IPS-20b (cell line): ENCODE data around the gene ST3GAL4.
"Not testable (repeated sequence)": the region's sequence is repeated elsewhere in the genome, so short reads cannot be mapped to it uniquely, and the experiment has no call there.

Experiments used
- H3K27ac ChIP-seq: one replicate; pipeline ENCODE4 v1.5.1; 2013; ENCODE audit warnings: low read length
- H3K27me3 ChIP-seq: 2 replicates; pipeline ENCODE4 v1.6.1; 2013; ENCODE audit warnings: mild to moderate bottlenecking, low read length, inconsistent platforms; ENCODE audit not compliant: insufficient read depth
- H3K36me3 ChIP-seq: 2 replicates; pipeline ENCODE4 v1.6.1; 2013; ENCODE audit warnings: low read depth, mild to moderate bottlenecking, inconsistent platforms, low read length, moderate library complexity; ENCODE audit not compliant: insufficient read depth
- H3K4me1 ChIP-seq: 2 replicates; pipeline ENCODE4 v1.6.1; 2013; ENCODE audit warnings: mild to moderate bottlenecking, control low read depth, inconsistent platforms, low read length, moderate library complexity; ENCODE audit not compliant: insufficient read depth
- H3K4me3 ChIP-seq: 2 replicates; pipeline ENCODE4 v1.5.1; 2013; ENCODE audit warnings: mild to moderate bottlenecking, low read length, inconsistent platforms
- H3K9ac ChIP-seq: 2 replicates; pipeline ENCODE4 v1.6.1; 2013; ENCODE audit warnings: low read depth, mild to moderate bottlenecking, inconsistent platforms, low read length, moderate library complexity
- H3K9me3 ChIP-seq: 2 replicates; pipeline ENCODE4 v1.6.1; 2013; ENCODE audit warnings: mild to moderate bottlenecking, low read depth, low read length, inconsistent platforms; ENCODE audit not compliant: insufficient read depth

ST3GAL4 gene

DNA sequence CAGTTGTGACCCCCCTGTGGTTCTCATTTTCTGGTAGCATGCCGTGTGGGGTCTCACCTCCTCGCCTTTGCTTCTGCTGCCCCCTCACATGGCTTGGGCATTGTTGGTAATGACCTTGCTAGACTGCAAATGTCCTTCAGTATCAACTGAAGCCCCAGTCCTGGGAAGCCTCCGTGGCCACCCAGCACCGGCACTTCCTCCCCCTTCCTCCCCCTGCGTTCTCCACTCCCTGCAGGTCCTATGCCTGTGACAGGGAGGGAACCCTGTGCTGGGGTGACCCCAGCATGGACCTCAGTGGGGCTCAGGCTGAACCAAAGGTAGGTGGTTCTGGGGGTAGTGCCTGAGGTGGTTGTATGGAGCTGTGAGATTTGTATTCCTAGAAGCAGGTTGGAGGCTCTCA is 5.9 kb downstream of the ST3GAL4 start:
- no peaks in the 10 kb centered on the region for H3K4me1 ChIP-seq
- no peaks in the 10 kb centered on the region for H3K36me3 ChIP-seq
- no peak overlapping the region for H3K9ac ChIP-seq
- H3K27me3 ChIP-seq = no peaks in the 10 kb centered on the region
- no peak overlapping the region for H3K4me3 ChIP-seq
- H3K27ac ChIP-seq = no peak overlapping the region
- H3K9me3 ChIP-seq = no peaks in the 10 kb centered on the region

DNA sequence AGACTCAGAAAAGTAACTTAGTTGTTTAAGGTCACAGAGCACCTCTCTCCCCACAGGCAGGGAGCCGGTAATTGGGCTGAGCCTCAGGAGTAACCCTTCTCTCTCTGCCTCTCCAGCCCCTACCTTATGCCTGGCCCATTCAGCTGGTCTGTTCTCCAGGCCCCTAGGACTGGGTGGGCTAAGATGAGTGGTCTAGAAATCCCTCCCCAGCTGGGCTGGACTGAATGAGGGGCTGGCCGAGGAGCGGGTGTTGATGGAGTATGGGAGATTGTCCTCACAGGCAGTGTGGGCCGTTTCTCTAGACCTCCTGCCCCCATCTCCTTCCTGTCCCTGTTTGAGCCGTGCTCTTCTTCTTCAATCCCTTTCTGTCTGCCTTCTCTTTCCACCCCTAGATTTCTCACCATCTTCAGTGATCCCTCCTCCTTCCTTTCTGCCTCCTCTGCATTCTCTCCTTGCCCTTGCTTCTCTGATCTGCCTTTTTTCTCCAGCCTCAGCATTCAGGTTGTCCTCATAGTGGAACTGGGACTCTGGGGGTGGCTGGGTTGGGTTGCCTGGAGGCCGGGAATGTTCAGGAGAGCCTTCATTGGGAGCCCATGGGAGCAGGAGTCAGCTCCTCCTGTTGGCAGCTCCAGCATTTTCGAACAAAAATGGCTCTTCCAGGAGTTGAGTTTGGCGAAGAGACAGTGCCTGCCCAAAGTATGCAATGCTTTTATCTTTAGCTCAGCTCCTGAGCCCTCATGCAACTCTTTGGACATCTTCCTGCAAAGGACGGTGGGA is 7.6 kb downstream of the ST3GAL4 start:
- no peak overlapping the region for H3K4me3 ChIP-seq
- no peaks in the 10 kb centered on the region for H3K9me3 ChIP-seq
- no peaks in the 10 kb centered on the region for H3K4me1 ChIP-seq
- H3K27ac ChIP-seq = no peak overlapping the region
- H3K36me3 ChIP-seq = no peaks in the 10 kb centered on the region
- H3K27me3 ChIP-seq = no peaks in the 10 kb centered on the region
- H3K9ac ChIP-seq = no peak overlapping the region

DNA sequence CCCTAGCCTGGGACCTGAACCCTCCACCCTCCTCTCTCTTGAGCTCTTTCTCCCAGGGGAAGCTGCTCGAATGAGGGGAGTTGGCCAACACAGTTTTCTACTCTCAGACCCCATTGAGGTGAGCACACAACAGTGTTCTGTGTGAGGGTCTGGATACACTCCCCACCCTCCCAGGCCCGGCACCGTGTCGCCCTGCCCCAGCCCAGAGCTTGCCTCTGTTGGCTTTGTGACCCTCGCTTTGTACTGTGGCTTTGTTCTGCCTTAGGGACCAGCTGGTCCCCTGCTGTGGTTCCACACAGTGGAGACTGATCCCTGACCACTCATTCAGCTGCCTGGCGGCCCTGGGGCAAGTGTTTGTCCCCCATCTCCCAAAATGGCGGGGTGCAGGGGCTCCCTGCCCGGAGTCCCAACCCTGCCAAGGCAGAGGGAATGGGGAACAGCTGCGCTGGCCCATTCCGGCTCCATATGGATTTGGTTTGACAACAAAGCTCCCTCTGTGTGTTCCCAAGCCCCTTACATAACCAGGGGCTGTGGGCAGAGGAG is 8.3 kb downstream of the ST3GAL4 start:
- peaks cover under 1% of the 10 kb centered on the region; the same call in 1 of the 2 replicates for H3K4me1 ChIP-seq
- no peaks in the 10 kb centered on the region for H3K9me3 ChIP-seq
- no peak overlapping the region for H3K4me3 ChIP-seq
- no peak overlapping the region for H3K27ac ChIP-seq
- H3K27me3 ChIP-seq = no peaks in the 10 kb centered on the region
- H3K9ac ChIP-seq = no peak overlapping the region
- H3K36me3 ChIP-seq = no peaks in the 10 kb centered on the region

DNA sequence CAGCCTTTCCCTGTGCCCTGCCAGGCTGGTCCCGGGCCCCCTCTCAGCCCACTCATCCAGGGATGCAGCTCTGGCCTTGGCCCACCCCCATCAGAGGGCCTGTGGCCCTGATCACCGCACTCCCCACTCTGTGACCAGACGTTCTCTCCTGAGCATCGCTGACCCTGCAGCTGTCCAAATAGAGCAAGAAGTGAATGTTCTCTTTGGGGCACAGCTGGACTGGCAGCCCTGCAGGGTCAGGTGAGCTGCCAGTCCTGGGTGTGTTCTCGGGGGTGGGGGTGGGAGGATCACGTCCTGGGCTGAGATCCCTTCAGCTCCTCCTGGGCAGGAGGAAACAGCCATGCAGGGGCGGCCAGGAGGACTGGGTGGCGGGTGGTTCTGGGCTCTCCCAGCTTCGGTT is 9.2 kb downstream of the ST3GAL4 start:
- not testable (repeated sequence) for H3K4me1 ChIP-seq, H3K27me3 ChIP-seq, H3K9me3 ChIP-seq, H3K36me3 ChIP-seq, H3K9ac ChIP-seq, H3K27ac ChIP-seq, H3K4me3 ChIP-seq

DNA sequence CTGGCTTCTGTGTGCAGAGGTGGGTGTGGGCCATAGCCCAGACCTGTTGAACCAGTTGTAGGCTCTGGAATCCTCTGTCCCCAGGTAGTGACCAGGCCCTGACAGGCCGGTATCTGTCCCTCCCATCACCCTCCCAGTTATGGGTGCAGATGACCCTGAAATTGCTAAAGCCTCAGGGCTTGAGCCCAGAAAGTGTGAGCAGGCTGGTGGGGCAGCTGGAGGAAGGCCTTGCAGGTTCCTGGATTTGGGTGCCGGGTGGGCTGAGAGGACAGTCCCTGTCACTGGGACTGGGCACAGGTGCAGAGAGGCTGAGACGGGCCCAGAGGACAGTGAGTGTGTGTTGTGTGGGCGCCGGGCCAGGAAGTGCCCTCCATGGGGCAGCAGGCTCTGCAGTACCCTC is 10.0 kb downstream of the ST3GAL4 start:
- not testable (repeated sequence) for H3K9ac ChIP-seq, H3K4me1 ChIP-seq

DNA sequence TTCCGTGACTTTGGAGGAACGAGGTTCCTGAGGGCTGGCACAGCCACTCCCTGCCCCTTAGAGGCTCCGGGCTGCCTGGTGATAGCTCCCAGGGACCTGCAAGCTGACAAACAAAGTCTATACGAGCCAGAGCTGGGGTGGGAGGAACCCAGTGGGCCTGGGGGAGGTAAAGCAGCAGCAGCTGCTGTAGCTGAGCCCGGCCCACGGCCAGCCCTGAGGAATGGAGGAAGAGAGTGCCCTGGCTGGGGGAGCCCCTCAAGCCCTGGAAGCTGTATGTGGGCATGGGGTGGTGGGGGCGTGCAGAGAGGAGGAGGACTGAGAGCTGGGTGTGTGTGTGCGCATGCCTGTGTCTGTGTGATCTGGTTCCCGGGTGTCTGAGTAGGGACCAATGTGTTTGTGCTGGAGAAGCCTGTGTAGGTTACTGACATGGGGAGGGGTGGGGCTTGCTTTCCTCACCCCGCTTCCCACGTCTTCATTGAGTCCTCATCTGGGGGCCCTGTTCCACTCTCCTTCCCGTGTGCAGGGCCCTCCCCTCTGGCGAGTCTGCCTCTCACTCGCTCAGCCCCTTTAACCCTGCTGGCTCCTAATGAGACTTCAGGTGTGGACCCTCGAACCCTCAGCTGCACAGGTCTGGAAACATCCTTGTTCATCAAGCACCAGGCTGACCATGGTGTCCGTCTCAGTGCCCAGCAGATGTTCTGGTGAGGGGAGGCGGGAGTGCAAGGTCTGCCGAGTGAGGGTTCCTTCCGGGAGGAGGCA is 10.8 kb downstream of the ST3GAL4 start:
- no peak overlapping the region for H3K9ac ChIP-seq
- no peak overlapping the region for H3K4me3 ChIP-seq
- H3K27ac ChIP-seq = no peak overlapping the region

More for the DNA sequence above, 10.0 kb downstream of the ST3GAL4 start:
- H3K27ac ChIP-seq, H3K9me3 ChIP-seq, H3K27me3 ChIP-seq, H3K36me3 ChIP-seq, H3K4me3 ChIP-seq: not testable (repeated sequence)

DNA sequence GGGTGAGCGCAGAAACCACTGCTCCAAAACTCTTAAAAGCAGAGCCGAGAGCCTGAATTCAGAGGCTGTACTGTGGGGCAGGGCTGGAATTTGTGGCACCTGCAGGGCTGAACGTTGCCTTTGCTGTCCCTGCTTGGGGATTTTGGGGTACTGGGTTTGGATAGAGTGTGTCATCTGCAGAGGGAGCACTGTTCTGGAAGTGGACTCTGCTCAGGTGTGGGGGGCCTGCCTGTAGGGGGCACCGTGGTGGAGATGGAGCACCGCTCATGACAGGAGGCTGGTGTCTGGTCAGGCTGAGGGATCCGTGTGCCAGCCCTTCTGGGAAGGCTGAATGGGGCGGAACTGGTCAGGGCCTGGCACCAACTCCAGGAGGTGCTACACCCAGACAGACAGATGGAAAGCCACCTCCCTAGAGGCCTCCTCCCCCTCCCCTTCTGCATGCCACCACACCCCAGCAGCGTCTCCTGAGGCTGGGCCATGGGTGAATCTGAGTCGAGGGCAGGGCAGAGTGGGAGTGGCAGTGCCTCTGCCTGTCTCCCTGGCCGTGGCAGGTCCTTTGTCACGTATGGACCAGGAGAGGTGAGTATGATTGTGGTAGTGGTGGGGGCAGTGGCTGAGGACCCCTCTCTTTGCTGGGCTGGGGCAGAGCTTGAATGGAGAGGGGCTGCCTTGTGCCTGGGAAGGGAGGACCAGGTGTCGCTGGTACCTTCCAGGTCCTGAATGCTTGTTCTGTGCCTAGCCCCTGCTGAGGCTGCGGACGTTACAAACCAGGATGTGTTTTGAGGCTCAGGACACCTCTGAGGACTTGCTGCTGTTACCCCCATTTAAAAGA is 11.6 kb downstream of the ST3GAL4 start:
- not testable (repeated sequence) for H3K4me1 ChIP-seq, H3K9ac ChIP-seq, H3K36me3 ChIP-seq, H3K27me3 ChIP-seq, H3K9me3 ChIP-seq, H3K4me3 ChIP-seq, H3K27ac ChIP-seq

More for the DNA sequence above, 10.8 kb downstream of the ST3GAL4 start:
- H3K36me3 ChIP-seq = no peaks in the 10 kb centered on the region
- H3K9me3 ChIP-seq = no peaks in the 10 kb centered on the region
- H3K27me3 ChIP-seq = no peaks in the 10 kb centered on the region
- H3K4me1 ChIP-seq = peaks cover 2% of the 10 kb centered on the region; the same call in 1 of the 2 replicates

DNA sequence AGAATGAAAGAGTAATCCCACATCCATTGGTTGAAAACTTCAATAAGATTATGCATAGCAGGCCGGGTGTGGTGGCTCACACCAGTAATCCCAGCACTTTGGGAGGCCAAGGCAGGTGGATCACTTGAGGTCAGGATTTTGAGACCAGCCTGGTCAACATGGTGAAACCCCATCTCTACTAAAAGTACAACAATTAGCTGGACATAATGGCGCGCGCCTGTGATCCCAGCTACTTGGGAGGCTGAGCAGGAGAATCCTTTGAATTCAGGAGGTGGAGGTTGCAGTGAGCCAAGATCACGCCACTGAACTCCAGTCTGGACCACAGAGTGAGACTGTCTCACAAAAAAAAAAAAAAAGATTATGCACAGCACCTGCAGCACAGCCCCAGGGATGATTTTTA is 12.3 kb downstream of the ST3GAL4 start:
- not testable (repeated sequence) for H3K4me3 ChIP-seq, H3K4me1 ChIP-seq, H3K27ac ChIP-seq, H3K9ac ChIP-seq, H3K27me3 ChIP-seq, H3K36me3 ChIP-seq, H3K9me3 ChIP-seq

DNA sequence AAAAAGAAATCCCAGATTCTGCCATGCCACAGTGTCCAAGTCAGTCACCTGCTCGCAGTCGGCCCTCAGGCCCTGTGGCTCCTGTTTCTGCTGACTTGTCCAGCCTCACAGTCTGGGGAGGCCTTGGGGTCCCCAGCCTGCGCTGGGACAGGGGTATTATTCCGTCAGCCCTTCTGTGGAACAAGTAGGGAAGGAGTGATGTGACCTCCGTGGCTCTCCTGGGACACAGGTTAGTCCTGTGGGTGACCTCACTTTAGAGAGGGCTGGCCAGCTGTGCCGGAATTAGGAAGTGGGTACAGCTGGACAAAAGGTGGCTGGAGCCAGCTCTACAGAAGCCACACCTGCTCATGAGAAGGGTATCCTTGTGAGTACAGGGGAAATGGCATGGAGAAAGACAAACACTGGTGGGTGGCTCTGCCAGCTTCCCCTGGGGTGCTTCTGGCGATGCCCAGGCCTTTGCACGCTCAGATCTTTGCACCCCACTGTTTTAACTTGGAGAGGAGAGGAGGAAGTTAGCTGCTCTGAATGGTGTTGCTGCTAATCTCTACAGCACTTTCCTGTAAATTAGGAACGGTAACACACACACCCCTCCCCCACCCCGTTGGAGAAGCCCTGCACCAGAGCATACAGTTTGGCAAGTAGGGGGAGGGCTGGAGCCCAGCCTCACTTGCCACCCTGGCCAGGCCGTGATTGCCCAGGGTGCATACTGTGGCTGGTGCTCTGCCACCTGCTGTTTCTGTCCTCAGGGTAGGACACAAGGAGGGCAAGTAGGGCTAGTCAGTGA is 13.0 kb downstream of the ST3GAL4 start:
- H3K27me3 ChIP-seq, H3K9me3 ChIP-seq, H3K4me3 ChIP-seq, H3K36me3 ChIP-seq, H3K4me1 ChIP-seq, H3K27ac ChIP-seq: not testable (repeated sequence)
- peak overlapping the region; percentile 21; the same call in 1 of the 2 replicates for H3K9ac ChIP-seq

DNA sequence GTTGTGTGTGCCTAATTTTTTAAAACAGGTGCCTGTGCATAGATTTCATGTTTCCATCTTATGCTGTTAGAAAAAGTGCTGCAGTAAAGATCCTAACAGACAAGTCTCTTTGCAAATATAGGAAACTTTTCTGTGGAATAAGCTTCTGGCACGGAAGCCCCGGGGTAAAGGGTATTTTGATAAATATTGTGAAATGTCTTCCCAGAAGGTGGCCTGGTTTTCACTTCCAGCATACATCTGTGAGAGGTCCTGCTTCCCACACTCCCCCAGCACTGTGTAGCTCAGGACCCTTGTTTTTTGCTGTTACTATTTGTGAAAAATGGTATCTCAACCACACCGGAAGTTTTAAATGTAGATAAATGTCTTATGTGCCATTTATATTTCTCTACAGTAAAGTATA is 14.5 kb downstream of the ST3GAL4 start:
- H3K4me3 ChIP-seq = no peak overlapping the region
- peaks cover 2% of the 10 kb centered on the region; the same call in 1 of the 2 replicates for H3K4me1 ChIP-seq
- H3K27ac ChIP-seq = no peak overlapping the region
- no peak overlapping the region for H3K9ac ChIP-seq
- H3K9me3 ChIP-seq = no peaks in the 10 kb centered on the region
- H3K27me3 ChIP-seq = no peaks in the 10 kb centered on the region
- no peaks in the 10 kb centered on the region for H3K36me3 ChIP-seq

DNA sequence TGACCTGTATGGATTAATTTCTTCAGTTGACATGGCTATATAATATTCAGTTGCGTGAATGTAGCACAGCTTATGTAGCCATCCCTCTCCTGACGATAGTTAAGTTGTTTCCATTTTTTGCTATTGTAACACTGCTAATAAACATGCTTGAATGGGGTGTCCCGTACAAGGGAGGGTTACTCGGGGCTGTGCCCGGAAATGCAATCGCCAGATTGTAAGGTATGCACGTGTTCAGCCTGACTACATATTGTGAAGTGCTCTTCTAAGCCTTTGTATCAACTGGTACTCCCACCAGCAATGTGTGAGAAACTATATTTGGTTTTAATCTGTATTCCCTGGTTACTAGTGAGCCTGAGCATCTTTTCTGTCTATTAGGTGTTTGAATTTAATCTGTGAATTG is 16.1 kb downstream of the ST3GAL4 start:
- Histone ChIP-seq H3K36me3 (no peaks in the 10 kb centered on the region), H3K9ac (no peak overlapping the region), H3K4me3 (no peak overlapping the region), H3K9me3 (no peaks in the 10 kb centered on the region), H3K4me1 (peaks cover 2% of the 10 kb centered on the region; the same call in 1 of the 2 replicates), H3K27me3 (no peaks in the 10 kb centered on the region), H3K27ac (no peak overlapping the region)
